Measurements from ENCODE around the gene KCTD15. TPM values are rescaled to one million over a fixed set of nuclear protein-coding genes. Genes with fewer than 3 reads are reported as not detected.

The KCTD15 gene
- 53.3 TPM for polyA plus RNA-seq (2013, experiment 1 of 2)
- 42.2 TPM for polyA plus RNA-seq (2013, experiment 2 of 2)

GRCh38 chr19:33796164-33796875 is at the start of gene KCTD15:
Gene KCTD15 (plus strand): TSS chr19:33796870. CDS start chr19:33800455, 3,585 bp downstream.
- Histone ChIP-seq H3K27ac (ENCODE audit: low read depth, low read length, severe bottlenecking) (peak within 1 kb of the TSS; percentile 97), H3K4me3 (ENCODE audit: extremely low read depth, insufficient read depth, low read length, poor library complexity, severe bottlenecking) (peak within 1 kb of the TSS; percentile 90), H3K9me3 (ENCODE audit: control insufficient read depth, low read length) (no peaks in the 10 kb centered on the region), H3K4me1 (ENCODE audit: control insufficient read depth, insufficient read depth, low read length, poor library complexity, severe bottlenecking) (peaks cover 19% of the 10 kb centered on the region), H3K36me3 (ENCODE audit: control insufficient read depth, insufficient read depth, low read length) (peaks cover 21% of the 10 kb centered on the region)
- 0% methylated on average over 32 to 48 of the region's 92 CpGs for WGBS, 2 experiments (ENCODE audit: insufficient coverage in 2 of 2)

- no peaks in the 10 kb centered on the region for H3K9me3 ChIP-seq (ENCODE audit: control insufficient read depth, low read length)
- no peaks in the 10 kb centered on the region for H3K4me1 ChIP-seq (ENCODE audit: control insufficient read depth, insufficient read depth, low read length, poor library complexity, severe bottlenecking)
- no peak overlapping the region for H3K4me3 ChIP-seq (ENCODE audit: extremely low read depth, insufficient read depth, low read length, poor library complexity, severe bottlenecking)
- no peak overlapping the region for H3K27ac ChIP-seq (ENCODE audit: low read depth, low read length, severe bottlenecking)
- 67 to 80% methylated on average over 2 to 3 of the region's 4 CpGs for WGBS, 2 experiments (ENCODE audit: insufficient coverage in 2 of 2)
- no peaks in the 10 kb centered on the region for H3K36me3 ChIP-seq (ENCODE audit: control insufficient read depth, insufficient read depth, low read length)
These were observed 49.4 kb upstream of the KCTD15 start for GRCh38 chr19:33747273-33747672.

- Histone ChIP-seq H3K4me3 (ENCODE audit: extremely low read depth, insufficient read depth, low read length, poor library complexity, severe bottlenecking) (no peak overlapping the region), H3K36me3 (ENCODE audit: control insufficient read depth, insufficient read depth, low read length) (no peaks in the 10 kb centered on the region), H3K27ac (ENCODE audit: low read depth, low read length, severe bottlenecking) (no peak overlapping the region), H3K9me3 (ENCODE audit: control insufficient read depth, low read length) (no peaks in the 10 kb centered on the region), H3K4me1 (ENCODE audit: control insufficient read depth, insufficient read depth, low read length, poor library complexity, severe bottlenecking) (no peaks in the 10 kb centered on the region)
- WGBS, 2 experiments (ENCODE audit: insufficient coverage in 2 of 2): 86 to 93% methylated on average over 2 to 7 of the region's 8 CpGs
These were observed 48.4 kb upstream of the KCTD15 start for GRCh38 chr19:33748231-33748630.

GRCh38 chr19:33749016-33749415 is 47.7 kb upstream of the KCTD15 start:
- no peaks in the 10 kb centered on the region for H3K36me3 ChIP-seq (ENCODE audit: control insufficient read depth, insufficient read depth, low read length)
- H3K4me3 ChIP-seq (ENCODE audit: extremely low read depth, insufficient read depth, low read length, poor library complexity, severe bottlenecking): no peak overlapping the region
- WGBS, 2 experiments (ENCODE audit: insufficient coverage in 2 of 2): 60 to 77% methylated on average over 1 to 2 of the region's 3 CpGs
- H3K9me3 ChIP-seq (ENCODE audit: control insufficient read depth, low read length): no peaks in the 10 kb centered on the region
- H3K4me1 ChIP-seq (ENCODE audit: control insufficient read depth, insufficient read depth, low read length, poor library complexity, severe bottlenecking): no peaks in the 10 kb centered on the region
- H3K27ac ChIP-seq (ENCODE audit: low read depth, low read length, severe bottlenecking): no peak overlapping the region

- Histone ChIP-seq H3K36me3 (ENCODE audit: control insufficient read depth, insufficient read depth, low read length) (no peaks in the 10 kb centered on the region), H3K27ac (ENCODE audit: low read depth, low read length, severe bottlenecking) (no peak overlapping the region), H3K4me1 (ENCODE audit: control insufficient read depth, insufficient read depth, low read length, poor library complexity, severe bottlenecking) (no peaks in the 10 kb centered on the region), H3K4me3 (ENCODE audit: extremely low read depth, insufficient read depth, low read length, poor library complexity, severe bottlenecking) (no peak overlapping the region), H3K9me3 (ENCODE audit: control insufficient read depth, low read length) (no peaks in the 10 kb centered on the region)
- WGBS, 2 experiments (ENCODE audit: insufficient coverage in 2 of 2): 96 to 97% methylated on average over 10 to 11 of the region's 12 CpGs
These were observed 47.0 kb upstream of the KCTD15 start for GRCh38 chr19:33749619-33750175.

- no peaks in the 10 kb centered on the region for H3K9me3 ChIP-seq (ENCODE audit: control insufficient read depth, low read length)
- no peak overlapping the region for H3K4me3 ChIP-seq (ENCODE audit: extremely low read depth, insufficient read depth, low read length, poor library complexity, severe bottlenecking)
- no peaks in the 10 kb centered on the region for H3K4me1 ChIP-seq (ENCODE audit: control insufficient read depth, insufficient read depth, low read length, poor library complexity, severe bottlenecking)
- no peak overlapping the region for H3K27ac ChIP-seq (ENCODE audit: low read depth, low read length, severe bottlenecking)
- 85 to 89% methylated on average over 15 to 16 of the region's 18 CpGs for WGBS, 2 experiments (ENCODE audit: insufficient coverage in 2 of 2)
- H3K36me3 ChIP-seq (ENCODE audit: control insufficient read depth, insufficient read depth, low read length): no peaks in the 10 kb centered on the region
These were observed 45.9 kb upstream of the KCTD15 start for GRCh38 chr19:33750587-33751435.

GRCh38 chr19:33751436-33751770 is 45.3 kb upstream of the KCTD15 start:
- Histone ChIP-seq H3K4me1 (ENCODE audit: control insufficient read depth, insufficient read depth, low read length, poor library complexity, severe bottlenecking) (no peaks in the 10 kb centered on the region), H3K36me3 (ENCODE audit: control insufficient read depth, insufficient read depth, low read length) (no peaks in the 10 kb centered on the region), H3K9me3 (ENCODE audit: control insufficient read depth, low read length) (no peaks in the 10 kb centered on the region), H3K4me3 (ENCODE audit: extremely low read depth, insufficient read depth, low read length, poor library complexity, severe bottlenecking) (no peak overlapping the region), H3K27ac (ENCODE audit: low read depth, low read length, severe bottlenecking) (no peak overlapping the region)
- WGBS, 2 experiments (ENCODE audit: insufficient coverage in 2 of 2): 82 to 93% methylated on average over 4 to 5 of the region's 5 CpGs

GRCh38 chr19:33752018-33752800 is 44.5 kb upstream of the KCTD15 start:
- no peak overlapping the region for H3K27ac ChIP-seq (ENCODE audit: low read depth, low read length, severe bottlenecking)
- no peaks in the 10 kb centered on the region for H3K36me3 ChIP-seq (ENCODE audit: control insufficient read depth, insufficient read depth, low read length)
- WGBS, 2 experiments (ENCODE audit: insufficient coverage in 2 of 2): 79 to 81% methylated on average over 23 of the region's 27 CpGs
- no peaks in the 10 kb centered on the region for H3K9me3 ChIP-seq (ENCODE audit: control insufficient read depth, low read length)
- H3K4me3 ChIP-seq (ENCODE audit: extremely low read depth, insufficient read depth, low read length, poor library complexity, severe bottlenecking): no peak overlapping the region
- H3K4me1 ChIP-seq (ENCODE audit: control insufficient read depth, insufficient read depth, low read length, poor library complexity, severe bottlenecking): no peaks in the 10 kb centered on the region

- Histone ChIP-seq H3K36me3 (ENCODE audit: control insufficient read depth, insufficient read depth, low read length) (no peaks in the 10 kb centered on the region), H3K27ac (ENCODE audit: low read depth, low read length, severe bottlenecking) (no peak overlapping the region), H3K9me3 (ENCODE audit: control insufficient read depth, low read length) (no peaks in the 10 kb centered on the region), H3K4me3 (ENCODE audit: extremely low read depth, insufficient read depth, low read length, poor library complexity, severe bottlenecking) (no peak overlapping the region), H3K4me1 (ENCODE audit: control insufficient read depth, insufficient read depth, low read length, poor library complexity, severe bottlenecking) (no peaks in the 10 kb centered on the region)
- WGBS, 2 experiments (ENCODE audit: insufficient coverage in 2 of 2): 89 to 94% methylated on average over 6 of the region's 6 CpGs
These were observed 43.7 kb upstream of the KCTD15 start for GRCh38 chr19:33752945-33753344.

GRCh38 chr19:33754361-33754760 is 42.3 kb upstream of the KCTD15 start:
- no peaks in the 10 kb centered on the region for H3K9me3 ChIP-seq (ENCODE audit: control insufficient read depth, low read length)
- WGBS, 2 experiments (ENCODE audit: insufficient coverage in 2 of 2): 66 to 91% methylated on average over 6 of the region's 7 CpGs

More at GRCh38 chr19:33754361-33754760, 42.3 kb upstream of the KCTD15 start:
- no peak overlapping the region for H3K4me3 ChIP-seq (ENCODE audit: extremely low read depth, insufficient read depth, low read length, poor library complexity, severe bottlenecking)
- no peaks in the 10 kb centered on the region for H3K36me3 ChIP-seq (ENCODE audit: control insufficient read depth, insufficient read depth, low read length)
- no peak overlapping the region for H3K27ac ChIP-seq (ENCODE audit: low read depth, low read length, severe bottlenecking)
- H3K4me1 ChIP-seq (ENCODE audit: control insufficient read depth, insufficient read depth, low read length, poor library complexity, severe bottlenecking): no peaks in the 10 kb centered on the region

Data from mesodermal cell (in vitro differentiated cells).